Vagina (tissue), 2 donors: ENCODE results near the gene CBX7. TPM values are rescaled to one million over a fixed set of nuclear protein-coding genes. Genes with fewer than 3 reads are reported as not detected.

Experiments used
- DNase-seq, 2 donors: peaks; one replicate each; pipeline ENCODE4 v3.0.0-alpha.2; 2017; ENCODE audit errors: extremely low spot score in 2 of 2
- H3K27ac ChIP-seq: fragments of 200-600 bp; sonication (generic); one replicate; pipeline ENCODE4 v1.5.1; 2019
- H3K27me3 ChIP-seq: fragments of 200-600 bp; sonication (generic); one replicate; pipeline ENCODE4 v1.5.1; 2019
- H3K36me3 ChIP-seq, 2 donors: fragments of 200-600 bp; sonication (generic); one replicate each; pipeline ENCODE4 v1.5.1; 2017 to 2019
- H3K4me1 ChIP-seq: fragments of 200-600 bp; sonication (generic); one replicate; pipeline ENCODE4 v1.5.1; 2019
- H3K4me3 ChIP-seq, 2 donors: fragments of 200-600 bp; sonication (generic); 1 replicate in 1 of 2; 2 replicates in 1 of 2; pipeline ENCODE4 v1.5.1; 2016 to 2019
- H3K9me3 ChIP-seq: fragments of 200-600 bp; sonication (generic); one replicate; pipeline ENCODE4 v1.5.1; 2019
- CTCF ChIP-seq, 3 experiments: fragments of 450-650 bp in 2 of 3; fragments of 200-600 bp in 1 of 3; sonication (generic) in 1 of 3; IDR thresholded peaks; one replicate each; pipeline ENCODE4 v1.5.1; 2017 to 2019; ENCODE audit warnings: antibody characterized with exemption in 3 of 3, mild to moderate bottlenecking in 2 of 3, moderate library complexity in 2 of 3
- POLR2A ChIP-seq, 2 donors: fragments of 450-650 bp; IDR thresholded peaks; one replicate each; pipeline ENCODE4 v1.6.1; 2017; ENCODE audit warnings: antibody characterized with exemption in 2 of 2, mild to moderate bottlenecking in 2 of 2, moderate library complexity in 2 of 2
- POLR2AphosphoS5 ChIP-seq, 2 donors: sonication (generic); formaldehyde crosslinking; IDR thresholded peaks; one replicate each; pipeline ENCODE4 v1.9.0; 2017; ENCODE audit warnings: antibody characterized with exemption in 2 of 2, mild to moderate bottlenecking in 2 of 2, low read depth in 1 of 2; ENCODE audit not compliant: insufficient read depth in 1 of 2
- intact Hi-C: fragments of 100-400 bp; cut with DNase I; formaldehyde crosslinking; loops from one replicate; pipeline ENCODE4 v1.15.1; 2023
- total RNA-seq: library from RNA; depleted of rRNA; stranded (reverse); fragments of >200 nt; gene quantifications from one replicate; pipeline ENCODE4 v1.2.3, GENCODE V29; 2016

CBX7 gene
- total RNA-seq, 1 donor from 2014 or later, result 98.0 TPM

GRCh38 chr22:39177456-39177775 lies 24.9 kb upstream of the CBX7 start:
- Histone ChIP-seq H3K4me3 (no peak overlapping the region), H3K27ac (peak overlapping the region; percentile 93), H3K36me3 (no peaks in the 10 kb centered on the region), H3K27me3 (no peaks in the 10 kb centered on the region), H3K9me3 (no peaks in the 10 kb centered on the region), H3K4me1 (peaks cover 77% of the 10 kb centered on the region)
- intact Hi-C loops, result loop anchor here (10.0 kb wide), 1 partner anchor 347 kb away; the partner anchor contains the start of gene ATF4
- TF ChIP-seq POLR2AphosphoS5 (IDR thresholded peaks at IDR 0.05; ENCODE audit: insufficient read depth in 1 of 2, low read depth in 1 of 2) (no peak), POLR2A (IDR thresholded peaks at IDR 0.05) (no peak), CTCF (IDR thresholded peaks at IDR 0.05) (no peak)
- DNase-seq, result no peak

- no peaks in the 10 kb centered on the region for H3K27me3 ChIP-seq
- intact Hi-C loops, result loop anchor here (10.0 kb wide), 1 partner anchor 348 kb away; the partner anchor contains the start of gene ATF4
- peaks cover 83% of the 10 kb centered on the region for H3K4me1 ChIP-seq
- H3K27ac ChIP-seq, result peak overlapping the region; percentile 93
- no peaks in the 10 kb centered on the region for H3K36me3 ChIP-seq
- no peaks in the 10 kb centered on the region for H3K9me3 ChIP-seq
- TF ChIP-seq POLR2A (IDR thresholded peaks at IDR 0.05) (no peak), CTCF (IDR thresholded peaks at IDR 0.05) (no peak), POLR2AphosphoS5 (IDR thresholded peaks at IDR 0.05; ENCODE audit: insufficient read depth in 1 of 2, low read depth in 1 of 2) (no peak)
- no peak overlapping the region for H3K4me3 ChIP-seq
- no peak for DNase-seq
Observed at GRCh38 chr22:39176714-39177455, 24.4 kb upstream of the CBX7 start.

- peaks cover 89% of the 10 kb centered on the region for H3K4me1 ChIP-seq
- no peaks in the 10 kb centered on the region for H3K36me3 ChIP-seq
- H3K27ac ChIP-seq, result peak overlapping the region; percentile 93
- no peaks in the 10 kb centered on the region for H3K27me3 ChIP-seq
- DNase-seq, result no peak
- peak; percentile 63 to 78 for TF ChIP-seq POLR2AphosphoS5 (IDR thresholded peaks at IDR 0.05; ENCODE audit: insufficient read depth in 1 of 2, low read depth in 1 of 2)
- TF ChIP-seq CTCF (IDR thresholded peaks at IDR 0.05), result no peak
- intact Hi-C loops, result loop anchor here (10.0 kb wide), 1 partner anchor 349 kb away; the partner anchor contains the start of gene ATF4
- H3K9me3 ChIP-seq, result no peaks in the 10 kb centered on the region
- no peak overlapping the region for H3K4me3 ChIP-seq
Observed at GRCh38 chr22:39176143-39176713, 23.7 kb upstream of the CBX7 start.

- peaks cover 94% of the 10 kb centered on the region for H3K4me1 ChIP-seq
- H3K36me3 ChIP-seq, result no peaks in the 10 kb centered on the region
- no peaks in the 10 kb centered on the region for H3K9me3 ChIP-seq
- intact Hi-C loops, result loop anchor here (10.0 kb wide), 1 partner anchor 349 kb away; the partner anchor contains the start of gene ATF4
- peak overlapping the region; percentile 93 for H3K27ac ChIP-seq
- no peak for TF ChIP-seq POLR2AphosphoS5 (IDR thresholded peaks at IDR 0.05; ENCODE audit: insufficient read depth in 1 of 2, low read depth in 1 of 2)
- no peak for TF ChIP-seq CTCF (IDR thresholded peaks at IDR 0.05)
- no peak for TF ChIP-seq POLR2A (IDR thresholded peaks at IDR 0.05)
- no peak for DNase-seq
- no peak overlapping the region for H3K4me3 ChIP-seq
- H3K27me3 ChIP-seq, result no peaks in the 10 kb centered on the region
Observed at GRCh38 chr22:39175353-39176142, 23.1 kb upstream of the CBX7 start.
